Suppressor macrophage treated with lipopolysaccharide for 4 hours (primary cell): ENCODE measurements around the gene FGF1.
A peak's percentile ranks its signal among the peaks of the same experiment; 100 is the strongest.

ENCODE experiments used
- DNase-seq: peaks from one replicate; pipeline ENCODE4 v3.0.0-alpha.2; 2020

FGF1 gene

DNA sequence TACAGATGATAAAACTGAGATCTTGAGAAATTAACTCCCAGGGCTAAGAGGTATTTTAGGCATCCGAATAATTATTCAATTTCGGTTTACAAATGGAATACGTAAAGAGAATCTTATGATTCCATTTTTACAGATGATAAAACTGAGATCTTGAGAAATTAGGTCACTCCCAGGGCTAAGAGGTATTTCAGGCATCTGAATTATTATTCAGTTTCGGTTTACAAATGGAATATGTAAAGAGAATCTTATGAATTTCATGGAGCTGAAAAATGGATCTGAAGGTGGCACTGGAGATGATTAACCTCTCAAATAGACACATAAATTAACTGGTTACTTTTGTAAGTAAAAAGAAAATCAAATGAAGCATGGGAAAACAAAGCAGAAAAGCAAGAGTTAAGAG lies 44.2 kb downstream of the FGF1 start:
- DNase-seq, result no peak

DNA sequence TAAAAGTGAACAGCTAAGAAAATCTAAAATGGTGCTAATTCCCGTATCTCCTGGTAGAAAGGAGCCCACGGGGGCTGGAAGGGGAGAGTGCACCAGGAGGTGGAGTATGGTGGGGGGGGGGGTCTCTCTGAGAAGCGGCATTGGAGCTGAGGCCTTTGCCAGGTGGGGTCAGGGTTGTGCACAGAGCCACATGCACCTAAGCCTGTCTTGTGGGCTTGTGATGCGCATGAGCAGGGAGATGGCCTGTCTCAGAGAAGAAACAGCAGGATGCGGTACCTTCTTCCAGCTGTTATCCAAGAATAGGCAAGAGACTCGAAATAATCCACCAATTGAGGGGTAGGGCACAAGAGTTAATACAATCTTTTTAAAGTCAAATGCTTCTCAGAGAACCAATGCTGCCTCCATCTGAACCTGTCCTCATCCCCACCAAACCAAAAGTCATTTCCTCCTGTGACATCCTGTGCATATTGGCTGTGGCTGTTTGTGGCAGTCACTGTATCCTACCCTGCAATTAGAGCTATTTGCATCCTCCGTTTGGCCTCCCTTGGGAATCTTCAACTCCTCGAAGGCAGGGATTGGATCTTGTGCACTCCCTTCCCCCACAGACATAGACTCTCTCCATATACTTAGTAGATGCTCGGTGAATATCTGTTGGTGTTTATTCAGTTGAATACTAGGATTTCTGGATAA lies 45.4 kb downstream of the FGF1 start:
- DNase-seq, result no peak

DNA sequence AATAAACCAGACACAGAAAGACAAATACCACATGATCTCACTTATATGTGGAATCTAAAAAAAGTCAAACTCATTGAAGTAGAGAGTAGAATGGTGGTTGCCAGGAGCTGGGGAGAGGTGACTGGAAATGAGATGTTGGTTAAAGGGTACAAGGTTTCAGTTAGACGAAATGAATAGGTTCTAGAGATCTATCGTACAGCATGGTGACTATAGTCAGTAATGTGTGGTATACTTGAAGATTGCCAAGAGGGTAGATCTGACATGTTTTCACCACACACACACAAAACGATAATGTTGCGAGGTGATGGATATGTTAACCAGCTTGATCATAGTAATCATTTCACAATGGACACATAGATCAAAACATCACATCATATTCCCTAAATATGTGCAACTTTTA lies 46.4 kb downstream of the FGF1 start:
- DNase-seq, result no peak

DNA sequence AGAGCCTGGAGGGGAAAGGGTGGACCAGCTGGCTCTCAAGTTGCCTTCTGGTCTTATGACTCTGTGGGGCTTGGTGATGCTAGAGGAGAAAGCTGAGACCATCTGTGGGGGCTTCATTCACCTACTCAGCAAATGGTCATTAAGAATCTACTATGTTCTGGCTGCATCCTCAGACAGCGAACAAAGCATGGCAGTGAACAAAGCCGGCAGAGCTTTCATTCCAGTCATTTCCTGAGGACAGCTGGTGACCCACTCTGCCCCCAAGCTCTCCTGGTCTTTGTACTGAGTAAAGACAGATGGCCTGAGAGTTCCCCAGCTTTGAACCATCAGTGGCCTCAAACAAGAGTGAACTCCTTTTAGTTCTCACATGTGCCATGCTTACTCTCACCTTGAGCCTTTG lies 48.0 kb downstream of the FGF1 start:
- no peak for DNase-seq

DNA sequence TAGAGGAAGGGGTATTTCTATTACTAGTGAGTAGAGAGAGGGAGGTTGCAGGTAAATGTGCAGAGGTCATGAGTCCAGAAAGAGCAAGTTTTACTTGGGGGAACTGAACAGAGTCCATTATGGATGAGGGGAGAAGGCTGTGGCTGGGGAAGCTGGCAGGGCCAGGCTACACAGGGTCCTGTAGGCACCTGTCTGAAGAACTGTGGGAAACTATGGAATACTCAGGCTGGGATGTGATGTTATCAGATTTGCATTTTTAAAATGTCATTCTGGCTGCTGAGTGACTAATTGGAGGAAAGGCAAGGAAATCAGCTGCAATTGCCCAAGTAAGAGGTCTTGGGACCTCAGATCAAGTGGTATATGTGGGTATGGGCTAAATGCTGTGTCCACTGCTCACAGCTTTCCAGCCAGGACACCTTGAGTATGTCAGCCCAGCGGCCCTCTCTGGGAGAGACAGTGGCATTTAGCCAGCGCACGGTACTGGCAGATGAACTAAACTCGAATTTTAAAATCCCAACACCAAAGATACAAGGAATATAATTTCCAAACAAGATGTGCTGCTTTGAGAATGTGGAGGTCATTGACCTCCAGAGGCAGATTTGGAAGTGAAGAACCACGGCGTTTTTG lies 49.1 kb downstream of the FGF1 start:
- no peak for DNase-seq

DNA sequence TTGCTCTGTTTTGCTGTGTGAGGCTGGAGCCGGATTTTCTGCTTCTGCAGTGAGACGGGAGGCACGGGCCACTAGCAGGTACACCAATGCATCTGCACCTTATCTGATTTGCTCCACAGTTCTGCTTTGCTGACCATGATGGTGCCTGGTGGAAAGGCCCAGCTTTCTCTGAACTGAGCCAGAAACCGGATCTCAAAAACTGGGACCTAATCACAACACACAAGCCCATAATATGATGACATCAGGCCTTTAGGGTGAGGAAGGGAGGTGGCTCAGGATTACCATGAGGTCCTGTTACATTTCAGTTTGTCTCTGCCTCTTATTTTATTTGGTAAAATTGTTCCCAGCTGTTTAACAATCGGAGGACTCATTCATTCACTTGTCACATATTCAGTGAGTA lies 49.8 kb downstream of the FGF1 start:
- no peak for DNase-seq

DNA sequence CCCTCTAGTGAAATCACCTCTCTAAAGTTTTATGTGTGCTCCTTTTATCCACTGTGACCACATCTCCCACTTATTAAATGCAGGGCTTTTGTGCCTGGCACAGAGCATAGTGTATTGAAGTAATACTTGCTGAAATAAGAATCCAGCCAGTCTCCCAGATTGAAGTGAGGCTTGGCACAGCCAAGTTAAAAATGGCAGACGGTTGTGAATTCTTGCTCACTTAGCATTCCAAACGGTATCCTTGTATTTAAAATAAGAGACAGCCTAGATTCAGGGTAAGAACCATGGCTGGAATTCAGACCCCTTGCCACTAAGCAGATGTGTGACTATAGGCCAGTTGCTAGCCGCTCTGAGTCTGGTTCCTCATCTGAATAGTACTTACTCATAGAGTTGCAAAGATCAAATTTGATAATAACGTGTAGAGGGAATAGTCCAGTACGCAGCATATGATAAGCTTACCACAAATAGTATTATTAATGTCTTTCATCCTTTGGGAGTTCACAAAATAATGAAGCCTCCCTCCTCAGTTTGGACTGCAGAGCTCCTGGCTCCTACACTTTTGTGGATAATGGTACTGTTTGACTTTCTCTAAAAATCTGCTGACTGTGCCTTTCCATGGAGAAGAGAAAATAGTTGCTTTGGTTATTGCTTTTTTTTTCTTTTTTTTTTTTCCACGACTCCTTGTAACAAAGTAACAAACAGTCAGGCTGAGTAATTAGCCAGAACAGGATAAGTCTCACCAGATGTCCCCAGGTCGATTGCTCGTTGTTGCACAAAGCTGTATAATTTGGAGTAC lies 51.5 kb downstream of the FGF1 start:
- no peak for DNase-seq

DNA sequence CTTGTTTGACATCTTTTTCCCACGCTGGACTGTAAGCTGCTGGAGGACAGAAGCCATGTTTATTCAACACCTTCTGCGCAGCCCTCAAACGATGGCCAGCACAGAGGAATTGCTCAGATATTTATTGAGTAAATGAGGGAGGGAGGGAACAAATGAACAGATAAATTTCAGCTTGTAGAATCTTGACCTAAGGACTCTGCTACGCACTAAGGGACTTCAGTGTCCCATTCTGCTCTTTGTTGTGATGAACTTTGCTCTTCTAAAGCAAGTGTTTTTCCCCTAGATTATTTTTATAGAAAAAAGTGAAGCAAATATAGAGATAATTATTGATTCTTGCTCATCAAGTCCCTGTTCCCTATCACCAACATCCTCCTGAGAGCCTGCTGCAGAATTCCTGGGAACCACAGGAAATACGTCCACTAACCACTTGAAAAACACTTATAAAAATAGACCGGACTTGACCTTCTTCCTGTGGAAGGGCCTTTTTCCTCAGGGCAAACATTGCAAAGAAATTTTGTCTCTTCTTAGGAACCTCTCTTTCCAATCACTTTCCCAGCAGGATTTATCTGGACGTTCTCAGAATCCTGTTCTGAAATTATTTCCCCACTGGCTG lies 54.9 kb downstream of the FGF1 start:
- DNase-seq, result no peak

DNA sequence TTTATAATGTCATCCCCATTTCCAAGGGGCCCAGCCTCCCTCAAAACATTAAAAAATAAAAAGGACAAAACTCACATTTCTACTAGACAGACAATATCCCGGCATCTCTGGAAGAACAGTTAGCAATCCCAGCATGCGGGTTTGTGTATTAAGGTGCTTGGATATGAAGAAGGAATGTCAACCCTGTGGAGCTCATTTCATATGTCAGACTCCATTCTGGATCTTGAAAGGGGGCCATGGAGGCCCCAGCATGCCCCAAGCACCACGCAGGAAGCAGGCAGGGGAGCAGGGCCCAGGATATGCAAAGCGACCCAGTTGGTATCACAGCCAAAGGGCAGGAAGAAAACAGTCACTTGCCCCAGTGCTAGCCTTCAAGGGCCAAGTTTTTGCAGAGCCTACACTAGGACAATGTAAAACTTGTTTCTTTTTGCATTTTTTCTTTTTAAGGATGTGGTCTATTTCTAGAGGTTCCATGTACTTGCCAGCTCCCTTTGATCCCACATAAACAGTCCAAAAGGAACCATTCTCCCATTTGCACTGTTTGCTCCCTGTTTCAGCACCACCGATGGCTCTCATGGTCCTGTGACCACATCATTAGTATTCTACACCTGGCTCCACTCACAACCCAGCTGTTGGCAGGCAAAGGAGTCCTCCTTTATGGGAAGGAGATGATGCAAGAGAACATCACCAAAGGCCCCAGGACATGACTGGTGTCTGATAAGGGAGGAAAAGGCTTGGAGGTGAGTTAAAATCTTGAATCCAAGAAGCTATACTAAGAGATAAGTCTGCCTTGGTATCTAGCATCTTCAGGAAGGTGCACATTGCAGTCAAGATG lies 58.3 kb downstream of the FGF1 start:
- DNase-seq, result no peak

DNA sequence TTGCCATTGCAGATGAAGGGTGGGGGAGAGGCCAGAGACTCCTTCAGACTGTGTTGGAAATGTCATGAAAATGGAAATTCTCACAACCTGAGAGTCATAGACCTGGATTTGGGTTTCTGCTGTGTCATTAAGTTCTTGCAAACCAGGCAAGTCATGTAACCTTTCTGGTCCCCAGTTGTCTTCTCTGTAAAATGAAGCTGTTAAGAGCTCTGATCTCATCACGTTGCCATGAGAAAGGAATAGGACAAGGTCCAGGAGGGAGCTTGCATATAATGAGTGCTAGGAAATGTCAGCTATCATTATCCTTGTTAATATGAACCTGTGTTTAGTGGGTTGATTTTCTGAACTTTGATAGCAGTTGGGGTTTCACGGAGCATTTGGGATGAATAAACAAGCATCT lies 59.1 kb downstream of the FGF1 start:
- no peak for DNase-seq

DNA sequence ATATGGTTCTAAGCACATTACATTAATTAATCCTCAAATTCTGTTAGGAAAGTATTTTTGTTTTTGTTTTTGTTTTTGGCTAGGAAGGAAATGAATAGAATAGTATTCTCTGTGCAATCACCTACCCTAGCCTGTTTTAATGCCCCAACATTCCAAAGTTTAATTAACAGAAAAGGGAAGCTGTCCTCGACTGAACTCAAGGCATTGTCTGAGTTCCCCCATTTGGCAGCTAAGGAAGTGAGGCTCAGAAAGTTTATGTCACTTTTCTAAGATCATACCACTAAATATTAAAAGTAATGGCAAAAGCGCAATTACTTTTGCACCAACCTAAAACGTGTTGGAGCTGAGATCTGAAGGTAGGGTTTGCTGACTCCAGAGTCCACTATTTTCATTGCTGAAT lies 59.8 kb downstream of the FGF1 start:
- DNase-seq, result peak; percentile 32

DNA sequence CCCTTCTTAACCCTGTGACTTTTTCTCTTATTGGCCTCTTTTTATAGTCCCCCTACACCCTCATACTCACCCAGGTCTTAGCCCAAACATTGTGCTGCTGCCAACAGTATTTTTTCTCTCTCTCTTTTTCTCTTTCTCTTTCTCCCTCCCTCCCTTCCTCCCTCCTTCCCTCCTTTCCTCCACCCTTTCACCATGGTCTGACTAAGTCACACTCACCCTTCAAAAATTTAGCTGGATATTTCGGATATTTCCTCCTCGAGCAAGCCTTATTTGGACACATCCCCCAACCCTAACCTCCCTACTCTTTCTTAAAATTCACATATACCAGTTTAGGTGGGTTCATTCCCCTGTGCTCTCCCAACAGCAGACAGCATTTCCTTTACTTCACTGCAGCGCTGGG lies 64.7 kb downstream of the FGF1 start:
- no peak for DNase-seq

DNA sequence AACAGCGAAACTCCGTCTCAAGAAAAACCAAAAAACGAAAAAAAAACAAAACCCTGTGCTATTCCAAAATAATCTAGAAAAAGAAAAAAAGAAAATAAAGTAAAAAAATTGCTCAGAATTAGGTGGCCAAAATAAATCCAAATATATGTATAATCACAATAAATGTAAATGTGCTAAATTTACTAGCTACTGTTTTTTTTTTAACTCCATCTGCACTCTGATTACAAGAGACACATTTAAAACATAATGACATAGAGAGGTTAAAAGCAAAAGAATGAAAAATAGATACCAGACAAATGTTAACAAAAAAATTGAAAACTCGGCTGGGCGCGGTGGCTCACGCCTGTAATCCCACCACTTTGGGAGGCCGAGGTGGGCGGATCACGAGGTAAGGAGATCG lies 66.1 kb downstream of the FGF1 start:
- DNase-seq, result no peak

DNA sequence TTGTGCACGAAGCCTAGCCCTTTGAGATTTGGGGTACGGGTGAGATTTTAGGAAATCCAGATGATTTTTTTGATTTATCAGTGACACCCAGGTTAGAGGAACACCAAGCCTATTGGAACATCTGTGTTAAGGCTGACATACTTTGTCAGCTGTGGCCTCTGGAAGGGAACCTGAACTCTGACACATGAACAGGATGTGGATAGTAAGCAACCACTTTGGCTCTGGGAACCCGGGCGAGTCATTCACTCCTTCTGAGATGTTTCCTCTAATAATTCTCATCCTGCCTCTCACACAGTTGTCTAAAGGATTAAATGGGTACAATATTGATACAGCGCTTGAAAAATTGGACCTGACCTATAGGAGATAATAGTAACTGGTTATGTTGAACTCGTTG lies 67.8 kb downstream of the FGF1 start:
- no peak for DNase-seq

DNA sequence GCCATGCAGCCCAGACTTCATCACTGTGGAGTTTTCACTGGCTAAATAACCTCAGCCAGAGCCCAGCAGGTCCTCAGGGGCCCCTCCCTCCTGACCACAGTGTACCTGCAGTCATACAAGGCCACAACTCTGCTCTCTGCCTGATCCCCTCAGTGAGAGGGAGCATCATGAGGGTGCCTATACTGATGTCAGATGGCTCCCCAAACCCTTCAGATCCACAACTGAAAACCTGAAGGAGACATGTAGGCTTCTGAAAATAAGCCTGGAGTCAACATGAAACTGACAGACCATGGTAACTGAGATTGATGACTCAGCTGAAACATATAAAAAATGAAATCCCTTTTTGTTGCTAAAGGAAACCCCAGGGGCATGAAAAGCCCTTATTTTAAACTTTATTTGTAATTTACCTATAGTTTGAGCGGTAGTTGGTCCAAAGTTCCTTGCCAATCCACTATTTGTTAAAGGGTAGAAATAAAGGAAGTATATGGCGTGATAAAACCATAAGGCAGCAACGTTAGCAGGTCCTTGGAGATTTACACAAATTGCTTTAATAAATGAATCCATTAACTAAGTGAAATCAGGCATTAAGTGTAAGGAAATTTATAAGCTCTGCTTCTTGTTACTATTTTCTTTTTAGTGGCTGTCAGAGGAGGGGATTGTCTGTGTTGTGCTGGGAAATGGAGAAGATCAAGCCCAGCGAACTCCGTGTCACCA lies 68.3 kb downstream of the FGF1 start:
- DNase-seq, result no peak

DNA sequence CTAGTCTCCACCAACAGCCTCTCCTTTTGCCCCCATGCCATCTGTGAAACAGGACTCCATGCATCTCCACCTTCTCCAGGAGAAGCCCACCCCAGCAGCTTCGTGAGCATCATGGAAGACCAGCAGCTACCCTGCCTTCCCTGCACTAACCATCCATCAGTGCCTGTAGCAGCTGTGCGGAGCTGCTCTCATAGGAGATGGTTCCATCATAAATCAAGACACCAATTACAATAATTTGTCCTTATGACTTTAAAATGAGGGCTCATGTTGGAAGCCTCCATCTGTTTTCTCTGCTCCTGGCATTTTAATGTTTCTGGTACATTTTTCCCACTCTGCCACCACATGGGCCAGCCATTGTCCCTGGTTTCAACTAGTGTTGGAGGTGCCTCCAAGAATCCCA lies 69.9 kb downstream of the FGF1 start:
- no peak for DNase-seq

DNA sequence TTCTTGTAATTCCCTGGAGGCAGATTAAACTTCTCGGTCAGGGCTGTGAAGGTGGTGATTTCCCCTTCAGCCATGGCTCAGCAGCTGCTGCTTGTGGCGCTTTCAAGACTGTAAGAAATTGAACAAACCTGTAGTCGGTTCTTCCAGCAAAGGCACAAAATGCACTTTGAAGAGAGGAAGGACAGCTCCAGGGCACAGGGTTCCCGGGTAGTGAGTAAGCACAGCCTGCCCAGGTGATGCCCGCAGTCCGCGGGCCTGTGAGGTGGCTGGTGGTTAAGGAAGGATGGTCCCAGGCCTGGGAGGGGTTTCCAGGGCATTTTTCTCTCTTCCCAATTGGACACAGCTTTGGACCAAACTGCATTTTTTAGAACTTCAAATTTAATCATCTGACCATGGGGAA lies 71.8 kb downstream of the FGF1 start:
- no peak for DNase-seq

DNA sequence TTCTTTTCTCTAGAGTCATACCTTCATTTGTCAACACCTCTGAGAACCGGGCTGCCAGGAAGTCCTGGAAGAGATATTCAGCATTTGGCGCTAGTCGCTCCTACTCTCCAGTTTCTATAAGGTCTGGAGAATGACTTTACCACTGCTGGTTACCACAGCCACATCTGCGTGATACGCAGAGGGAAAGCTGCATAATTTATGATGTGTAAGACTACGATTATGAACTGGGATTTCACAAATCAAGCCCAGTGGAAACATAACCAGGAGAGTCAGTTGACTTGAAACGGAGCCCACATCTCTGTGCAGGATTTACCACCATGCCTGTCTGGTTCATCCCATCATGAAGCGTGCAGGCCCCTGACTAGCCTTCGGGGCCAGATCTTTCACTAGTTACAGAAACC lies 72.6 kb downstream of the FGF1 start:
- DNase-seq, result no peak

DNA sequence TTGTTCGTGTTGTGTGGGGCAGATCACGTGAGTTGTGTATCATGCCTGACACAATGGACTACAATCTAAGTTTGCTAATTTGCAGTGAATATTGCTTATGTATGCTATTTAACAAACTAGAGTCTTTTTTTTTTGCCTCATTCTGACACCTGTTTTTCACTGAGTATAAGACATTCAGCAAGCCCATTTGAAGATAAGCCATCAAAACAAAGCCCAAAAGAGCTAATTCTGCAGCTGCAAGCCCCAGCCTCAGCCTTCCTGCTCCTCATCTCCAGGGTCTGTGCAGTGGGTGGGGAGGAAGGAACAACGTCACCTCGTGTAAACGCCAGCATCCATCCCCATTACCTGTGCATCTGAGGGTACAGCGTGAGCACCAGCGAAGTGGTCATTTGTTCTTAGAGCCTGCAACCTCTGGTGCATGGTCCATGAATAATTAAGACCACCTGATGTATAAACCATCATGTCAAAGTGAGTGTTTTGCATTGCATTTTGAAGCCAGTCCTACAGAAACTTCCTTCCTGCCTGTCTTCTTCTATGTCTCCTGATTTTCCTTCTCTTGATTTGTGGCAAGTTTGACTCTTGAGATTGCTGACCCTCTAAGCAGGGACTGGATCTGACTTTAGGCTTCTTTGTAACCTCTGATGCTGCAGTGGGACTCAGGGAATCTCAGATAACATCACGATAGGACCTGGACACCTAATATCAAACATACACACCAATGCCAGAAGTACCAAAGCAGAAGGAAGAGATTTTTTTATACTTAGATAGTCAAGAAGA lies 73.2 kb downstream of the FGF1 start:
- DNase-seq, result no peak

DNA sequence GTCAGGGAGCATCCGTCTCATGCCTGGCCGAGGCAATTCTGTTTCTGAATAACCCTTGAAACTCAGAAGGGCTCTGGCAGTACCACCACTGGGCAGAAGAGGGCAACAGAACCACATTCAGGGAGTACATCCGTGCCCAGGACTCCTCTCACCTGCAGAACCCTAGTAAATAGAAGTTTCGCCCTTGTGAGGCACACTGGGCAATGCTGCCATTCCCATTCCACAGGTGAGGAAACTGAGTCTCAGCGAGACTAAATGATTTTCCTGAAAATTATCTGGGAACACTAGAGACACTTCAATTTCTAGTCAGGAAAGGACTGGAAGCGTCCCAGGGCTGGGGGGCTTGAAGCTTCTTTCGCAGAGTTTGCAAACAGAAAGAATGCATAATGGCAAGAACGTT lies 74.7 kb downstream of the FGF1 start:
- peak; percentile 51 for DNase-seq
